Measurements from ENCODE around the gene PLEKHH3.
"Not testable (repeated sequence)": the region's sequence is repeated elsewhere in the genome, so short reads cannot be mapped to it uniquely, and the experiment has no call there.

The PLEKHH3 gene

GRCh38 chr17:42669977-42670788 is 6.6 kb downstream of the PLEKHH3 start:
- DNase-seq = no peak

- DNase-seq = no peak
Measured at GRCh38 chr17:42669705-42669976, 7.2 kb downstream of the PLEKHH3 start.

GRCh38 chr17:42667088-42667951 is 9.5 kb downstream of the PLEKHH3 start:
- DNase-seq = peak; percentile 20

GRCh38 chr17:42666126-42666525 is 10.7 kb downstream of the PLEKHH3 start:
- DNase-seq = not testable (repeated sequence)

- DNase-seq = no peak
Measured at GRCh38 chr17:42665581-42666001, 11.2 kb downstream of the PLEKHH3 start.

GRCh38 chr17:42660692-42661345 is 16.0 kb downstream of the PLEKHH3 start:
- DNase-seq = no peak

GRCh38 chr17:42659932-42660274 is 16.9 kb downstream of the PLEKHH3 start:
- DNase-seq = not testable (repeated sequence)

- peak; percentile 79 for DNase-seq
Measured at GRCh38 chr17:42659079-42659931, 17.5 kb downstream of the PLEKHH3 start, which contains the start of gene TUBG2. TSS of gene TUBG2 (plus strand) at chr17:42659284. CDS start at chr17:42659504, 220 bp downstream.

- DNase-seq = no peak
Measured at GRCh38 chr17:42657824-42658588, 18.8 kb downstream of the PLEKHH3 start.

GRCh38 chr17:42655528-42655927 is 21.3 kb downstream of the PLEKHH3 start:
- DNase-seq = no peak

GRCh38 chr17:42653179-42654124 is 23.3 kb downstream of the PLEKHH3 start:
- DNase-seq = no peak

GRCh38 chr17:42651392-42651791 is 25.4 kb downstream of the PLEKHH3 start:
- DNase-seq = no peak

GRCh38 chr17:42647778-42648177 is 29.0 kb downstream of the PLEKHH3 start:
- no peak for DNase-seq

- no peak for DNase-seq
Measured at GRCh38 chr17:42642336-42642735, 34.5 kb downstream of the PLEKHH3 start.

GRCh38 chr17:42640121-42640520 is 36.7 kb downstream of the PLEKHH3 start:
- no peak for DNase-seq

- DNase-seq = no peak
Measured at GRCh38 chr17:42639525-42640113, 37.2 kb downstream of the PLEKHH3 start.

GRCh38 chr17:42632949-42633444 is 43.8 kb downstream of the PLEKHH3 start:
- no peak for DNase-seq

- DNase-seq = no peak
Measured at GRCh38 chr17:42629411-42630009, 47.3 kb downstream of the PLEKHH3 start.

GRCh38 chr17:42627032-42627764 is 49.6 kb downstream of the PLEKHH3 start:
- not testable (repeated sequence) for DNase-seq

Data from DMS 273 treated with DMSO at 0.1 percent for 48 hours (cell line).